Fibroblast of upper back skin (primary cell): ENCODE data around the gene TBC1D1.

ENCODE experiments used
- DNase-seq: peaks from one replicate; pipeline ENCODE4 v3.0.0-alpha.2; 2013

The TBC1D1 gene

GRCh38 chr4:38181286-38181685, 290.4 kb downstream of the TBC1D1 start:
- no peak for DNase-seq

GRCh38 chr4:38182334-38182998, 291.6 kb downstream of the TBC1D1 start:
- no peak for DNase-seq

GRCh38 chr4:38184404-38184803, 293.5 kb downstream of the TBC1D1 start:
- DNase-seq: peak; percentile 44

- no peak for DNase-seq
These were observed 294.7 kb downstream of the TBC1D1 start for GRCh38 chr4:38185406-38186144.

- DNase-seq: no peak
These were observed 297.3 kb downstream of the TBC1D1 start for GRCh38 chr4:38188136-38188535.

GRCh38 chr4:38188631-38189101, 297.8 kb downstream of the TBC1D1 start:
- no peak for DNase-seq
